SU-DHL-6 (cell line): Measurements from ENCODE around the gene MAPK8.
"Not testable (repeated sequence)": the region's sequence is repeated elsewhere in the genome, so short reads cannot be mapped to it uniquely, and the experiment has no call there.

Experiments
- H2AFZ ChIP-seq: fragments of 200-600 bp; sonication (generic); 2 replicates; pipeline ENCODE4 v1.6.1; 2014; ENCODE audit warnings: low read depth, mild to moderate bottlenecking, moderate library complexity, mixed read lengths, antibody characterized with exemption, low read length; ENCODE audit not compliant: severe bottlenecking
- H3F3A ChIP-seq: fragments of 200-600 bp; shearing (Covaris generic); 2 replicates; pipeline ENCODE4 v1.6.0; 2016; ENCODE audit warnings: antibody characterized with exemption, mild to moderate bottlenecking; ENCODE audit not compliant: insufficient read depth
- H3K27ac ChIP-seq: fragments of 200-600 bp; sonication (generic); 2 replicates; pipeline ENCODE4 v1.5.1; 2016; ENCODE audit warnings: low read depth, mild to moderate bottlenecking, low read length, moderate library complexity, mixed read lengths
- H3K27me3 ChIP-seq: fragments of 200-600 bp; sonication (generic), shearing (Covaris generic); 2 replicates; pipeline ENCODE4 v1.6.0; 2014; ENCODE audit warnings: mild to moderate bottlenecking, low read length
- H3K36me3 ChIP-seq: fragments of 200-600 bp; sonication (generic); 2 replicates; pipeline ENCODE4 v1.6.1; 2014; ENCODE audit warnings: mild to moderate bottlenecking, low read length, mixed read lengths
- H3K4me2 ChIP-seq: fragments of 300-600, 200-600 bp; shearing (Covaris generic), sonication (generic); 2 replicates; pipeline ENCODE4 v1.6.0; 2014; ENCODE audit warnings: low read length, low read depth, mild to moderate bottlenecking; ENCODE audit not compliant: poor library complexity, severe bottlenecking
- H3K4me3 ChIP-seq: fragments of 200-600 bp; sonication (generic); 2 replicates; pipeline ENCODE4 v1.5.1; 2014; ENCODE audit warnings: antibody characterized with exemption, low read length, mild to moderate bottlenecking, mixed read lengths; ENCODE audit not compliant: insufficient read depth, poor library complexity, severe bottlenecking
- H3K79me2 ChIP-seq: fragments of 200-600 bp; sonication (generic); 2 replicates; pipeline ENCODE4 v1.6.1; 2014; ENCODE audit warnings: mild to moderate bottlenecking, low read length, moderate library complexity; ENCODE audit not compliant: insufficient read depth
- H3K9ac ChIP-seq: fragments of 200-600 bp; sonication (generic); 2 replicates; pipeline ENCODE4 v1.7.0; 2014; ENCODE audit warnings: mild to moderate bottlenecking, low read length
- H3K9me2 ChIP-seq: fragments of 200-600 bp; sonication (generic); replicated peaks from 2 replicates; pipeline ENCODE4 v1.6.1; 2014; ENCODE audit warnings: low read length; ENCODE audit not compliant: insufficient read depth
- H3K9me3 ChIP-seq: fragments of 200-600 bp; sonication (generic); 2 replicates; pipeline ENCODE4 v1.6.1; 2014; ENCODE audit warnings: low read length, mixed read lengths; ENCODE audit not compliant: insufficient read depth
- H4K20me1 ChIP-seq: fragments of 200-600 bp; sonication (generic); 2 replicates; pipeline ENCODE4 v1.6.1; 2014; ENCODE audit warnings: low read depth, mild to moderate bottlenecking, antibody characterized with exemption, low read length, moderate library complexity, mixed read lengths
- CTCF ChIP-seq: fragments of 200-600 bp; sonication (generic); IDR thresholded peaks from one replicate; pipeline ENCODE4 v1.5.1; 2017; ENCODE audit warnings: antibody characterized with exemption, mild to moderate bottlenecking, low read length, moderate library complexity; ENCODE audit not compliant: insufficient read depth, poor library complexity, severe bottlenecking
- EZH2phosphoT487 ChIP-seq: fragments of 200-600 bp; sonication (generic), shearing (Covaris generic); conservative IDR thresholded peaks from 2 replicates; pipeline ENCODE4 v1.6.1; 2018; ENCODE audit warnings: mild to moderate bottlenecking, antibody characterized with exemption, low read length, moderate library complexity, mixed read lengths

Gene MAPK8

GRCh38 chr10:48343921-48344598, 37.6 kb downstream of the MAPK8 start:
- Histone ChIP-seq H3K9ac (no peak overlapping the region), H3K79me2 (no peaks in the 10 kb centered on the region), H2AFZ (no peak overlapping the region), H3K27me3 (no peaks in the 10 kb centered on the region), H3K36me3 (no peaks in the 10 kb centered on the region), H4K20me1 (no peaks in the 10 kb centered on the region), H3K4me2 (no peak overlapping the region), H3F3A (no peaks in the 10 kb centered on the region), H3K9me3 (no peaks in the 10 kb centered on the region), H3K27ac (no peak overlapping the region), H3K4me3 (no peak overlapping the region), H3K9me2 (no peaks in the 10 kb centered on the region)
- TF ChIP-seq EZH2phosphoT487, result no peak
- TF ChIP-seq CTCF, result no peak

GRCh38 chr10:48346248-48346647, 39.8 kb downstream of the MAPK8 start:
- H3K27me3 ChIP-seq, H2AFZ ChIP-seq, H3K4me3 ChIP-seq, H3F3A ChIP-seq, H3K27ac ChIP-seq, H3K4me2 ChIP-seq, H3K9me3 ChIP-seq, H3K36me3 ChIP-seq, H3K9ac ChIP-seq, H4K20me1 ChIP-seq, H3K79me2 ChIP-seq, H3K9me2 ChIP-seq: not testable (repeated sequence)

GRCh38 chr10:48347539-48347938, 41.1 kb downstream of the MAPK8 start:
- not testable (repeated sequence) for H3K79me2 ChIP-seq, H3K4me3 ChIP-seq, H3K4me2 ChIP-seq, H3K9me2 ChIP-seq, H3K36me3 ChIP-seq, H2AFZ ChIP-seq, H3K9me3 ChIP-seq, H3K9ac ChIP-seq, H3K27ac ChIP-seq, H3F3A ChIP-seq, H3K27me3 ChIP-seq, H4K20me1 ChIP-seq

GRCh38 chr10:48347943-48348342, 41.5 kb downstream of the MAPK8 start:
- not testable (repeated sequence) for H3K27me3 ChIP-seq, H3K36me3 ChIP-seq, H3K9me3 ChIP-seq, H3K9ac ChIP-seq, H3K79me2 ChIP-seq, H4K20me1 ChIP-seq, H3K4me3 ChIP-seq, H2AFZ ChIP-seq, H3F3A ChIP-seq, H3K27ac ChIP-seq, H3K9me2 ChIP-seq, H3K4me2 ChIP-seq

GRCh38 chr10:48353246-48353645, 46.8 kb downstream of the MAPK8 start:
- no peak overlapping the region for H2AFZ ChIP-seq
- no peak overlapping the region for H3K4me3 ChIP-seq
- no peaks in the 10 kb centered on the region for H3K36me3 ChIP-seq
- no peak for TF ChIP-seq EZH2phosphoT487
- TF ChIP-seq CTCF, result no peak
- no peaks in the 10 kb centered on the region for H3K9me2 ChIP-seq
- H3F3A ChIP-seq, result no peaks in the 10 kb centered on the region
- no peaks in the 10 kb centered on the region for H3K79me2 ChIP-seq
- no peak overlapping the region for H3K9ac ChIP-seq
- H4K20me1 ChIP-seq, result peaks cover 8% of the 10 kb centered on the region; the same call in 1 of the 2 replicates
- no peak overlapping the region for H3K27ac ChIP-seq
- H3K4me2 ChIP-seq, result no peak overlapping the region
- H3K27me3 ChIP-seq, result no peaks in the 10 kb centered on the region
- no peaks in the 10 kb centered on the region for H3K9me3 ChIP-seq
